Effector memory CD4-positive, alpha-beta T cell (primary cell): ENCODE measurements around the gene IQCE.

ENCODE experiments used
- DNase-seq, 3 donors: peaks; one replicate each; pipeline ENCODE4 v3.0.0-alpha.2; 2020
- H3K27ac ChIP-seq: 2 replicates; pipeline ENCODE4 v1.7.0; 2013; ENCODE audit warnings: mild to moderate bottlenecking, low read length, moderate library complexity; ENCODE audit not compliant: insufficient read depth, poor library complexity, severe bottlenecking
- H3K27me3 ChIP-seq: replicated peaks from 2 replicates; pipeline ENCODE4 v1.7.0; 2013; ENCODE audit warnings: mild to moderate bottlenecking, low read length; ENCODE audit not compliant: insufficient read depth, control insufficient read depth, poor library complexity, severe bottlenecking
- H3K36me3 ChIP-seq: 2 replicates; pipeline ENCODE4 v1.7.0; 2013; ENCODE audit warnings: mild to moderate bottlenecking, low read length, moderate library complexity; ENCODE audit not compliant: control insufficient read depth, insufficient read depth
- H3K4me1 ChIP-seq: 2 replicates; pipeline ENCODE4 v1.7.0; 2013; ENCODE audit warnings: low read length, mild to moderate bottlenecking; ENCODE audit not compliant: control insufficient read depth, insufficient read depth, poor library complexity, severe bottlenecking
- H3K4me3 ChIP-seq: 2 replicates; pipeline ENCODE4 v1.7.0; 2013; ENCODE audit warnings: low read length, low read depth, mild to moderate bottlenecking; ENCODE audit not compliant: insufficient read depth, poor library complexity, severe bottlenecking
- H3K9me3 ChIP-seq: 2 replicates; pipeline ENCODE4 v1.7.0; 2013; ENCODE audit warnings: mild to moderate bottlenecking, low read length, moderate library complexity; ENCODE audit not compliant: control insufficient read depth
- total RNA-seq, 3 donors: gene quantifications; one replicate each; lab custom pipeline; 2026; lab: John Stamatoyannopoulos, UW

The IQCE gene, protein sequence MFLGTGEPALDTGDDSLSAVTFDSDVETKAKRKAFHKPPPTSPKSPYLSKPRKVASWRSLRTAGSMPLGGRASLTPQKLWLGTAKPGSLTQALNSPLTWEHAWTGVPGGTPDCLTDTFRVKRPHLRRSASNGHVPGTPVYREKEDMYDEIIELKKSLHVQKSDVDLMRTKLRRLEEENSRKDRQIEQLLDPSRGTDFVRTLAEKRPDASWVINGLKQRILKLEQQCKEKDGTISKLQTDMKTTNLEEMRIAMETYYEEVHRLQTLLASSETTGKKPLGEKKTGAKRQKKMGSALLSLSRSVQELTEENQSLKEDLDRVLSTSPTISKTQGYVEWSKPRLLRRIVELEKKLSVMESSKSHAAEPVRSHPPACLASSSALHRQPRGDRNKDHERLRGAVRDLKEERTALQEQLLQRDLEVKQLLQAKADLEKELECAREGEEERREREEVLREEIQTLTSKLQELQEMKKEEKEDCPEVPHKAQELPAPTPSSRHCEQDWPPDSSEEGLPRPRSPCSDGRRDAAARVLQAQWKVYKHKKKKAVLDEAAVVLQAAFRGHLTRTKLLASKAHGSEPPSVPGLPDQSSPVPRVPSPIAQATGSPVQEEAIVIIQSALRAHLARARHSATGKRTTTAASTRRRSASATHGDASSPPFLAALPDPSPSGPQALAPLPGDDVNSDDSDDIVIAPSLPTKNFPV
- 10.5 to 16.5 (median 12.4) reads per million in 3 donors for total RNA-seq

DNA sequence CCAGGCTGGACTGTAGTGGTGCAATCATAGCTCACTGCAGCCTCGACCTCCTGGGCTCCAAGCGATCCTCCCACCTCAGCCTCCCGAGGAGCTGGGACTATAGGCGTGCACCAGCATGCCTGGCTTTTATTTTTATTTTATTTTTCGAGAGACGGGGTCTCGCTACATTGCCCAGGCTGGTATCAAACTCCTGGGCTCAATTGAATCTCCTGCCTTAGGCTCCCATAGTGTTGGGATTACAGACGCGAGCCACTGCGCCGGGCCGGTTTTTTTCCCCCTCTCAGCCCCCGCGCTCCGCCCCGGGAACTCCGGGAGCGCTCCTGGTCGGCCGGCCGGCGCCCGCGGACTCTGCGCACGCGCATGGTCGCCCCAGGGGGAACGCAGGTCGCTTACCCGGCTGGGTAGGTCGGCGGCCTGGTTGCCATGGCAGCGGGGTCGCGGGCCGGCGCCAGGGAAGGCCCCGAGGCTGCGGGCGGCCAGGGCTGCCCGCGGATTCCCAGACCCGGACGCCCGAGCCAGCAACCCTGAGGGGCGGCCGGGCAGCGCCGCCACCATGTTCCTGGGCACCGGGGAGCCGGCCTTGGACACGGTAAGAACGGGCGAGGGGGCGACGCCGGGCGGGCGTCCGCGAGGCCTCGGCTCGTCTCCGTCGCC, at the start of gene IQCE:
IQCE (plus strand) TSS at position 351 of the 654 bp plus-strand sequence; CDS start at position 554, 203 bp downstream.
- Histone ChIP-seq H3K27me3 (no peaks in the 10 kb centered on the region), H3K36me3 (no peaks in the 10 kb centered on the region), H3K4me1 (peaks cover 23% of the 10 kb centered on the region), H3K4me3 (peak within 1 kb of the TSS; percentile 68), H3K9me3 (no peaks in the 10 kb centered on the region), H3K27ac (peak within 1 kb of the TSS; percentile 60)
- peak; percentile 78 to 81 (median 81) for DNase-seq

DNA sequence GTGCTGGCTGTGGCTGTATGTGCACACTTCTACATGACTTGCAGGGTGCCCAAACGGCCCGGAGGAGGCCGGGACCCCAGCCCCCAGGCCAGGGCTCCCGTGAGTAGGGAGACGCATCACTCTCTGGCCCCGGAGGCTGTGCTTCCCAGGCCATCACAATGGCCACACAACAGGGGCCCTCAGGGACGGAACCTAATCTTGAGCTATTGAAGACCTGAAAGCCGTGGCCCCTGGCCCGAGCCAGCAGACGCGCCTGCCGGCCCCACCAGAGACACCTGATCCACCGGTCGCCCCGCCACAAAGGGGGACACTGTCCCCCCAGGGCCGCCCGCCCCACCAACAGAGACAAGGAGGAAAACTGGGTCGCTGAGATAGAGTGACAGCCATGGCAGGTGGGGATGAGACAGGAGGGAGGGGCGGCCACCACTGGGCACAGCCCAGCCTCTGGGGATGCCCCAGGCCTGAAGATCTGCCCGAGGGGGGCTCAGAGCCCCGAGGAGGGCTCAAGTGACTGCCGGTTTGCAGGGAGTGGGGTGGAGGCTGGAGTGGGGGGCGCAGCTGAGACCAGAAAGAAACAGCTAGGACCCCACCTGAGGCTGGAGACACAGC, 49.4 kb upstream of the IQCE start:
- no peaks in the 10 kb centered on the region for H3K27me3 ChIP-seq
- peak overlapping the region; percentile 88 for H3K27ac ChIP-seq

DNA sequence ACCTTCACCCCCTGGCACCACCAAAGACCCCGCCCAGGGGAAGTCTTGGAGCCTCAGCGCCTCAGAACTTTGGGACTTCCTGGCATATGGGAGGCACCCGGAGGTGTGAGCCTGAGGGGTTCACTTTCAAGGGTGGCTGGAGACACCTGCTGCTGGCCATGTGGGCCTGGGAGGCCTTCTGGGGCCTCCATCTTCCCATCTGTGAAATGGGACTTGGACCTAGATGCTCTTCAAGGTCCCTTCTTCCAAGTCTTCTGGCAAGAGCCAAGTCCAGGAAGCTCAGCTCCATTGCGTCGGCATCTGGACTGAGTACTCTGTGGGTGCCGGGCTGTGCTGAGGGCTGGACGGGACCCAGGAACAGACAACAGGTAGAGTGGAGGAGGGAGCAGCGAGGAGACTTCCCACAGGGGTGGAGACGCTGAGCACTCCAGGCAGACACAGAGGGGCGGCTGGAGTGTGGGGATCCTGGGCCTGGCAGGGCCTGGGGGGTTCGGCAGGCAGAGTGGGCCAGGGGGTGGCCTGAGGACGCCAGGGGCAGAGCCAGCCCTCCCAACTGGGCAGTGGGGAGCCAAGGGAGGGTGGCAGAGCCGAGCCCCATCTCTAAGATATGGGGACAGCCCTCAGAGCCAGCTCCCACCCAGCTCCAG, 48.5 kb upstream of the IQCE start:
- no peak for DNase-seq
- Histone ChIP-seq H3K9me3 (no peaks in the 10 kb centered on the region), H3K27ac (peak overlapping the region; percentile 88), H3K27me3 (no peaks in the 10 kb centered on the region), H3K4me1 (peaks cover 61% of the 10 kb centered on the region), H3K4me3 (peak overlapping the region; percentile 45), H3K36me3 (no peaks in the 10 kb centered on the region)

More for the DNA sequence above, 49.4 kb upstream of the IQCE start:
- no peak for DNase-seq
- H3K4me3 ChIP-seq, result no peak overlapping the region
- H3K9me3 ChIP-seq, result no peaks in the 10 kb centered on the region
- peaks cover 61% of the 10 kb centered on the region for H3K4me1 ChIP-seq
- H3K36me3 ChIP-seq, result no peaks in the 10 kb centered on the region

DNA sequence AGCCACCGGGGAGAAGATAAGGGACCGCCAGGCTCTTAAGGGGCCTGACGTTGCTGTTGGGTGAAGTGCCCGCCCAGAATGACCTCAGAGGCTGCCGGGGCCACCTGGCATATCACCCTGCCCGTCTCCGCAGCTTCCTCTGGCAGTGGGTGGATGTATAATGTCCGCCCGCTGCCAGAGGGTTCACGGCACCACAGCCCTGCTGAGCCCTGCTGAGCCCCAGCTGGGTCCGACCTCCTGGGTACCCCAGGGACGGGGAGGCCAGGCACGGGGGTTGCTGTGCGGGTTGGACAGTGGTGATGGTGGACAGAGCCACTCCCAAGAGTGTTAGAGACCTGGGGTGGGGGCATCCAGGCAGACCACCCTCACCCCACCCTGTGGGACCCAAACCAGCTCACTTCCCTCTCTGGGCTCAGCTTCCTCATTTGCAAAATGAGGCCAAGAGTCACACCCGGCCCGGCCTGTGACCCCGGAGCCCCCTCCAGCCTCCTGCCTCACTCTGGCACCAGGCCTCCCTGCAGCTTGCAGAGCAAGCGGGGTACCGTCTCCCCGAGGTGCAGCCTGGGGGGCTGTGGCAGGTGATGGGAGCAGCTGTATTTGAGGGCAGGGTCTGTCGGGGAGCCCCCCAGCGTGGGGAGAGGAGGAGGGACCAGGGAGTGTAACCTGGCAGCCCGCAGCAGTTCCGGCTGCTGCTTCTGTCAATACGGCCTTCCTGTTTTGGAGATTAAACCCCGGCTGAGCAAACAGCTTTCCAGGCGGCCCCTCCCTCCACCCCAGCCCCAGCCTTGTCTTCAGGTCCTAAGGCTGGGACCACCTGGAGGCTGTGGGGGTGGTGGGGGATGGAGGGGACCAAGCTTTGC, 47.6 kb upstream of the IQCE start:
- DNase-seq, result peak; percentile 46 to 50 (median 49)
- Histone ChIP-seq H3K4me3 (peak overlapping the region; percentile 45), H3K4me1 (peaks cover 61% of the 10 kb centered on the region), H3K27ac (peak overlapping the region; percentile 88), H3K9me3 (no peaks in the 10 kb centered on the region), H3K27me3 (no peaks in the 10 kb centered on the region), H3K36me3 (no peaks in the 10 kb centered on the region)

DNA sequence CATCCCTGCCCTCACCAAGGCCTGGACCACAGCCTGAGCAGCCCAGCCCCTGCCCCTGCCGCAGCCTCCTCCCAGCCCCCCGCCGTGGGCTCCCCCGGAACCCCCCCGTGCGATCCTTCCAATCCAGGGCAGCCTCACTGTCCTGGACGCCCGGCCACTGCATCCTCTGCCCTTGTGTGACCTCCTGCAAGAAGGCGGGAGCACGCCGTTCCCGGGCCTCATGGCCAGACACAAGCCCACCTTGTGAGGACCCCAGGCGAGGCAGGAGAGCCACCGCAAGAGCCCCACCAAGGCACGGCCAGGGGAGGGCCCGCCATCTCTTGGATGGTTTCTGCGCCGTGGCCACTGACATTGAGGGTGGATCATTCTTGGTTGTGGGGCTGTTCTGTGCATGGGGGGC, 47.0 kb upstream of the IQCE start:
- H3K4me3 ChIP-seq, result peak overlapping the region; percentile 45
- no peaks in the 10 kb centered on the region for H3K9me3 ChIP-seq
- H3K27ac ChIP-seq, result peak overlapping the region; percentile 88
- peaks cover 61% of the 10 kb centered on the region for H3K4me1 ChIP-seq
- no peaks in the 10 kb centered on the region for H3K27me3 ChIP-seq
- no peaks in the 10 kb centered on the region for H3K36me3 ChIP-seq
- no peak for DNase-seq

DNA sequence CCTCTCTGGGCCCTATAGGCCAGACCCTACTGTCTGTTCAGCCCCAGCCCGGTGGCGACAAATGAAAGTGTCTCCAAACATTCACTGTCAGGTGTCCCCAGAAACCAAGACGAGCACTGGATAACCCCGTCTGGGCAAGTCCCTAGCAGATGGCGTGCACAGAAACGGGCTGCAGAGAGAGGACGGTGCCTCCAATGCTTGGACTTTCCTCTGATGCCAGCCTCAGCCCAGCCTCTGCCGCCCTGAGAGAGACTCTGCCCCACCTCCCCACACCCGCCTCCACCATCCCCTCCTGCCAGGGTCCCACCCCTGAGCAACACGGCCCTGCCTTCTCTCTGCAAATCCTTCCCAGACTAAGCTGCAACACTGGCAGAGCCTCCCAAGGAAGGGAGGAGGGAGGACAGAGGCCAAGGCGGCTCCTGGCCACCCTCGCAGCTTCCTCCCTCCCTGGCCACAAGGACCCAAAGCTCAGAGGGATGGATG, 46.6 kb upstream of the IQCE start:
- Histone ChIP-seq H3K27ac (peak overlapping the region; percentile 88), H3K36me3 (no peaks in the 10 kb centered on the region), H3K9me3 (no peaks in the 10 kb centered on the region), H3K27me3 (no peaks in the 10 kb centered on the region), H3K4me3 (peak overlapping the region; percentile 45), H3K4me1 (peaks cover 60% of the 10 kb centered on the region)
- no peak for DNase-seq

DNA sequence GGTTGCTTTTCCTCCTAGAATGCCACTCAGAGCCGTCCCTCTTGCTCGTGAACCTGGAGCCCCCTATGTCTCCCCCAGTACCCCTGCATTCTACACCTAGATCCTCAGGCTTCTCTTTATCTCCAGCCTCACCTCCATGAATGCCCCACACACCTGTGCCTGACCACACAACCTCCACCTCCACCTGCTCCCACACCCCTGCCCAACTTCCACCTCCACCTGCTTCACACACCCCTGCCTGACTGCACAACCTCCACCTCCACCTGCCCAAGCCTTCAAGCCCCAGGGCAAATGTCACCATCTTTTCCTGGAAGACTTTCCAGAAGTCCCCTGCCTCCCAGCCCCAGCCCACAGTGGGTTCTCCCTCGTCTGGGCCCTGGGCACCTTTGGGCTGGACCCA, 46.1 kb upstream of the IQCE start:
- H3K27me3 ChIP-seq, result no peaks in the 10 kb centered on the region
- no peaks in the 10 kb centered on the region for H3K9me3 ChIP-seq
- H3K27ac ChIP-seq, result peak overlapping the region; percentile 88
- no peaks in the 10 kb centered on the region for H3K36me3 ChIP-seq
- no peak for DNase-seq
- H3K4me3 ChIP-seq, result no peak overlapping the region
- H3K4me1 ChIP-seq, result peaks cover 55% of the 10 kb centered on the region

DNA sequence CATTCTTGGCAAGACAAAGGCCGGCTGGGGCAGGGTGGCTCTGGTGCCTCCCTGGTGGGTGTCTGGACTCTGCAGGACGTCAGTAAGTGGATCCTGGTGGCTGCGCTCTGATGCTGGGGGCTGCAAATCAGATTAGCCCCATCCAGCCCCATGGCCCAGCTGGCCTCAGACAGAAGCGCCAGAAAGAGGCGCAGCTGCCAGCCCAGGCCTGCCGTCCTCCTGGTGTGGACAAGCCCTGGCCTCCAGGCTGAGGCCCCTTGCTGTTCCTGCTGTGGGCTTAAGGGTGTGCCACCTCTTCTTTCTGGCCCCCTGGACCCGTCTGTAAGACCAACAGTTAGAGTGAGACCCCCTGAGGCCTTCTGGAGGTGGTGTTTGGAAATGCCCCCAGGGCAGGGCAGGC, 45.1 kb upstream of the IQCE start:
- H3K4me3 ChIP-seq, result no peak overlapping the region
- no peaks in the 10 kb centered on the region for H3K9me3 ChIP-seq
- no peaks in the 10 kb centered on the region for H3K27me3 ChIP-seq
- no peaks in the 10 kb centered on the region for H3K36me3 ChIP-seq
- H3K27ac ChIP-seq, result peak overlapping the region; percentile 88
- no peak for DNase-seq
- H3K4me1 ChIP-seq, result peaks cover 52% of the 10 kb centered on the region
